ENCODE measurements around the gene COX6A2.

The COX6A2 gene

DNA sequence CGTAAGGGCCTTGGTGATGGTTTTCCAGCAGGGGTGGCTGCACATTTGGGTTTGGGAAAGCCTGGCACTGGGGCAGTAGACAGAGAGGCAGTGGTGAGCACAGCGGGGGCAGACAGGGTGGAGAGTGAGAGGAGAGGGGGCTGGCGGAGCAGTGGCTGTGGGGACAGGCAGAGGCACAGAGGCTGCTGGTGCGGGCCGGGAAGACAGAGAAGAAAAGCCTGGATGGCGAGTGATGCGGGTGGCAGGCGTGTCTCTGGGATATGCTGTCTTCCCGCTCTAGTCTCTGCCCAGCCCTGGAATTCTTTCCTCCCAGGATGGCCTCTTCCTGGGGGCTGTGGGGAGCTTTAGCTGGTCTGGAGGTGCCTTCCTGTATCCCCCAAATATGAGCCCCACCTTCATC, 18.1 kb downstream of the COX6A2 start:
- no peak for DNase-seq (ENCODE audit: low read depth in 2 of 2)

DNA sequence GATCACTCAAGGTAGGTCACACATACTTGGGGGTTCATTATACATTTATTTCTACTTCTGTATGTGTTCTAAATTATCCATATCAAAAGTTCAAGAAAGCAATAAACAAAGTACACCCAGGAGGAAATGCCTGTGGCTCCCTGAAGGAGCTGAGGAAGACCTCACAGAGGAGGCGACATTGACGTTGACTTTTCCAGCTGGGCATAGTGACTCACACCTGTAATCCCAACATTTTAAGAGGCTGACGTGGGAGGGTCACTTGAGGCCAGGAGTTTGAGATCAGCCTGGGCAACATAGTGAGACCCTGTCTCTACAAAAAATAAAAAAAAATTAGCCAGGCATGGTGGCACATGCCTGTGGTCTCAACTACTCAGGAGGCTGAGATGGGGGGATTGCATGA, 18.7 kb downstream of the COX6A2 start:
- no peak for DNase-seq (ENCODE audit: low read depth in 2 of 2)

DNA sequence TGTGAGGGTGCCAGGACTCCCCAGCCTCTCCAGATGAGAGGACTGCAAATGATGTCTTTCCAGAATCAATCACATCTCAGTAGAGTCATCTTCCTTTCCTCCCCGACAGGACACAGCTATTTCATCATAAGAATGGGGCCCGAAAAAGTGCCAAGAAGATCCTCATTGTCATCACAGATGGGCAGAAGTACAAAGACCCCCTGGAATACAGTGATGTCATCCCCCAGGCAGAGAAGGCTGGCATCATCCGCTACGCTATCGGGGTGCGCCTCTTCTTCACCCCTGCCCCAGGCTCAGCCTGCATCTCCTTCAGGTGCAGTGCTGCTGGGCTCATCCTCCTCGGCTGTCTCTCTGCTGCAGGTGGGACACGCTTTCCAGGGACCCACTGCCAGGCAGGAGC, 20.8 kb downstream of the COX6A2 start:
- no peak for DNase-seq (ENCODE audit: low read depth in 2 of 2)

- no peak for DNase-seq (ENCODE audit: low read depth in 2 of 2)
These were observed 23.7 kb downstream of the COX6A2 start for GRCh38 chr16:31404353-31405064.

- no peak for DNase-seq (ENCODE audit: low read depth in 2 of 2)
These were observed 24.4 kb downstream of the COX6A2 start for GRCh38 chr16:31403590-31404352.

DNA sequence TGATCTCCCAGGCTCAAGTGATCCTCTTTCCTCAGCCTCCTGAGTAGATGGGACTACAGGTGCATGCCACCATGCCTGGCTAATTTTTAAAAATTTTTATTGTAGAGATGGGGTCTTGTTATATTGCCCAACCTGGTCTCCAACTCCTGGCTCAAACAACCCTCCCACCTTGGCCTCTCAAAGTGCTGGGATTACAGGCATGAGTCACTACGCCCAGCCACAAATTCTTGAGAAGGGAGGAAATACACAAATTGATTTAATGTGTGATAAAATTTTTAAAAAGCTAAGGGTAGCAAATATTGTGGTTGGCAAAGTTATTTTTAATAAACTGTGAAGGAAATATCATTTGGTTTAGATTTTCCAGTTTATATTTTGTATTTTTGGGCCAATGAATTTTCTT, 25.5 kb downstream of the COX6A2 start:
- no peak for DNase-seq (ENCODE audit: low read depth in 2 of 2)

DNA sequence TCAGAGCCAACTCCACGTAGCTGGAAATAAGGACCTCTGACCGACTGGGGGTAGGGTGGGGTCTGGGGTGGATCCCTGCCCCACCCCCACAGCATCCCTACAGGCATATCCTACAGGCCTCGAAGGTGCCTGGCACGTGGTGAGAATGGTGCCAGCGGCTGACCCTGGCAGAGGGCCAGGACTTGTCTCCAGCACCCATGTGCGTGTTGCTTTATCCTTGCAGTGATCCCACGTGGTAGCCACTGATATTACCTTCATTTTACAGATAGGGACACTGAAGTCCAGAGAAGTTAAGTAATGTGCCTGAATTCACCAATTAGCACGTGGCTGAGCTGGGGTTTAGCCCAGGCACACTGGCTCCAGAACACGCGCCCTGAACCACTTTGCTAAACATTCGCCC, 26.7 kb downstream of the COX6A2 start:
- DNase-seq (ENCODE audit: low read depth in 2 of 2), result no peak

DNA sequence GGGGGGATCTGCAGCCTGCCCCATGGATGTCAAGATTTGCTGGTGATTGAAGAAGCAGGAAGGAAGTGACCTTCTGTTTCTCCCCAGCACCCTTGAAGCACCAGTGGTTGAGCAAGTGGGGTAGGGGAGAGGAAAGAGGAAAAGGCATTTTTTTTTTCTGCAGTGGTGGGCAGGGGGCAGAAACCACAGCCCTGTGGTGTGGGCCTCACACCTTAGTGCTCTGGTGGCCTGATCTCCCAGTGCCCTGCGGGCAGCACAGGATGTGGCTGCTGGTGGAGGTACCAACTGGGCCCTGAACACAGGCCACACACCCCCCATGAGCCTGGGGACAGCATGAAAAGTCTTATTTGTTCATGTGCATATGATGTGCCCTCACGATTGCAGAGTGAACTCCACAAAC, 28.0 kb downstream of the COX6A2 start:
- DNase-seq (ENCODE audit: low read depth in 2 of 2), result no peak

- DNase-seq (ENCODE audit: low read depth in 2 of 2), result no peak
These were observed 30.5 kb downstream of the COX6A2 start for GRCh38 chr16:31397701-31398100.

GRCh38 chr16:31397096-31397660, 31.0 kb downstream of the COX6A2 start:
- DNase-seq (ENCODE audit: low read depth in 2 of 2), result no peak

DNA sequence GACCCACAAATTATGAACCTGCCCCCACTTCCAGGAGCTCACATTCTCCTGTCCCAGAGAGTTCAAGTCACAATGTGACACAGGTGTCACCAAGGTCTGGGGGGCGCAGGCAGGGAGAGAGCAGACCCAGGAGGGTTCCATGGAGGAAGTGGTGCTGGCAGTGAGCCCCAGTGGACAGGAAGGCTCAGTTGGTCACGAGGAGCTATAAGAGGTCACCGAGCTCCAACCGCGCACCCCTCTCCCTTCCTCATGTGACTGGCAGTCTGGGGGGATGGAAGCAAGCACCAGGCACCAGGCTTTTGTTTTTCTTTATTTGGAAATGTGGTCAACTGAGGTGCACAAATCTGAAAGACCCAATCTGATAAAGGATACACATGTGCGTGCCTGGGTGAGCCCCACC, 32.5 kb downstream of the COX6A2 start:
- no peak for DNase-seq (ENCODE audit: low read depth in 2 of 2)

GRCh38 chr16:31393056-31393455, 35.1 kb downstream of the COX6A2 start, which contains the start of gene ITGAD:
Gene ITGAD, plus strand, starts transcription at chr16:31393335. Its CDS starts 26 bp downstream, at chr16:31393361.
- DNase-seq (ENCODE audit: low read depth in 2 of 2), result no peak

DNA sequence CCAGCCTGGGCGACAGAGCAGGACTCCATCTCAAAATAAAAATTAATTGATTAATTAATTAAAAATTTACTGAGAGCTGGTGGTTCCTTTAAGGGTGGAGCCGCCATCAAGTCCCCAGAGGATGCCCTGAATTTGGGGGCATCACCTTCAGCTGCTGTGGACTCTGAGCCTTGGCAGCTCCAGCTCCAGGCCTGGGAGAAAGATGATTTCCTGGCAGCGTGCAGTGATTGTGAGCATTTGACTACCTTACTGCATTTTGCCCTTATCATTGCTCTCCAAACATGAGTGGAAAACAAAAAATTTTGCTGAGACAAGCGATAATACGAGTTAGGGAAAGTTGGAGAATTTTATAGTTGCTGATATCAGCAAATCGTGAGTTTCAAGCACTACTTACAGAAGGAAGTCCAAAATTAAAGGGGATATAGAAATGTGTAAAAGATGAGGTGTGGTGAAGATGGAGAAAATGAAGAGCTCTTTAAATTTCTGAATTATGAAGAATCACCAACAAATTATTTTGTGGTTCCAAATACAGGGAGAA, 37.6 kb downstream of the COX6A2 start:
- no peak for DNase-seq (ENCODE audit: low read depth in 2 of 2)

GRCh38 chr16:31388535-31388934, 39.6 kb downstream of the COX6A2 start:
- DNase-seq (ENCODE audit: low read depth in 2 of 2), result no peak

DNA sequence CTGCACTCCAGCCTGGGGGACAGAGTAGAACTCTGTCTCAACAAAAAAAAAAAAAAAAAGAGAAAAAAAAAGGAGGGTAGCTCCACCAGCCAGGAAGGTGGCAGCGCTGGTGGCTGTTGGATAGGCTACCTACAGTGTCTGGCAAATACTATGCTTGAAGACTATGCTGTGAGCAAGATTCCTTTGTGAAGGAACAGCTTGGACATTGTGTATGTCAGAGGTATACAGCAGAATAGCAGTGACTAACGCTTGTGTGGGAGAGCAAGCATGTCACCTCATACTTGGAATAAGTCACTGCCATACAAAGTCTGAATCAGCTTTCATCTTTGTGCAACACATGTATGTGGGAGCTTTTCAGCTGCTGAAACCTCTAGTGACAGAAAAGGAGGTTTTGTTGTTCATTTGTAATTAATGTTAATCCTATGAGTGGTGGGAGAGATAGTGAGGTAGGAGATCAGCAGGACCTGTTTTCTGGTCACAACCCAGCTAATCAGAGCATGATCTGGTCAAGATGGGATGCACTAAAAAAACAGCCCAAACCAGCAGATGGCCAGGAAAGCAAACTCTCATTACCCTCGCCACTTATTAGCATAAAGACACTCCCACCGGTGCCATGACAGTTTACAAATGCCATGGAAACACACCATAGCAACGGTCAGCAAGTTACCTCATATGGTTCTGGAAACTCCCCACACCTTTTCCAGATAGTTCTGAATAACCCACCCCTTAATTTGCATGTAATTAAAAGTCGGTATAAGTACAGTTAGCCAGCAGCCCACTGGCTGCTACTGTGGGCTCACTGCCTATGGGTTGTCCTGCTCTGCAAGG, 41.8 kb downstream of the COX6A2 start:
- peak; percentile 7 to 10 for DNase-seq (ENCODE audit: low read depth in 2 of 2)

- DNase-seq (ENCODE audit: low read depth in 2 of 2), result no peak
These were observed 42.5 kb downstream of the COX6A2 start for GRCh38 chr16:31385680-31386079.

DNA sequence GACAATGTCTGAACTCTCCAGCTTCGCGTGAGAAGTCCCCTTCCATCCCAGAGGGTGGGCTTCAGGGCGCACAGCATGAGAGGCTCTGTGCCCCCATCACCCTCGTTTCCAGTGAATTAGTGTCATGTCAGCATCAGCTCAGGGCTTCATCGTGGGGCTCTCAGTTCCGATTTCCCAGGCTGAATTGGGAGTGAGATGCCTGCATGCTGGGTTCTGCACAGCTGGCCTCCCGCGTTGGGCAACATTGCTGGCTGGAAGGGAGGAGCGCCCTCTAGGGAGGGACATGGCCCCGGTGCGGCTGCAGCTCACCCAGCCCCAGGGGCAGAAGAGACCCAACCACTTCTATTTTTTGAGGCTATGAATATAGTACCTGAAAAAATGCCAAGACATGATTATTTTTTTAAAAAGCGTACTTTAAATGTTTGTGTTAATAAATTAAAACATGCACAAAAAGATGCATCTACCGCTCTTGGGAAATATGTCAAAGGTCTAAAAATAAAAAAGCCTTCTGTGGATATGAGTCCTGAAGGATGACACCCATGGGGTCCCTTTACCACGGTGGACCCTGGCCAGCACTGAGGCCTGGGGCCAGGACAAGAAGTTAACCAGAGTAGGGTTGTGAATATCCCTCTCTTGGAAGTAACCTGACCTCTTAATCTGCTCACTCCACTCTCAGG, 45.5 kb downstream of the COX6A2 start:
- DNase-seq (ENCODE audit: low read depth in 2 of 2), result peak; percentile 44 to 61

GRCh38 chr16:31380201-31380600, 48.0 kb downstream of the COX6A2 start:
- no peak for DNase-seq (ENCODE audit: low read depth in 2 of 2)
